ENCODE results near the gene GSE1.

- no peak for TF ChIP-seq EZH2 (IDR thresholded peaks at IDR 0.05; ENCODE audit: borderline replicate concordance, low read length)
- no peak for TF ChIP-seq CTCF (conservative IDR thresholded peaks at IDR 0.05 in 1 of 2, IDR thresholded peaks at IDR 0.05 in 1 of 2; ENCODE audit: extremely low read depth in 1 of 2, insufficient read depth in 1 of 2, low read depth in 1 of 2, low read length in 2 of 2)
Measured at GRCh38 chr16:85679870-85680269, 66.7 kb downstream of the GSE1 start.

All from mammary epithelial cell (primary cell).